Mammary epithelial cell (primary cell): ENCODE measurements around the gene PHF2.

ENCODE experiments used
- EZH2 ChIP-seq: IDR thresholded peaks from 2 replicates; pipeline ENCODE4 v1.6.1; 2012; ENCODE audit warnings: low read length, inconsistent platforms, borderline replicate concordance
- TF ChIP-seq, protein P1 (sequence below), 2 donors: IDR thresholded peaks in 1 of 2; conservative IDR thresholded peaks in 1 of 2; 2 replicates each; pipeline ENCODE4 v1.5.1; 2011 to 2012; ENCODE audit warnings: inconsistent platforms in 2 of 2, low read length in 2 of 2, mild to moderate bottlenecking in 2 of 2, control low read depth in 1 of 2, low read depth in 1 of 2; ENCODE audit not compliant: insufficient read depth in 1 of 2; ENCODE audit errors: extremely low read depth in 1 of 2

DNA sequence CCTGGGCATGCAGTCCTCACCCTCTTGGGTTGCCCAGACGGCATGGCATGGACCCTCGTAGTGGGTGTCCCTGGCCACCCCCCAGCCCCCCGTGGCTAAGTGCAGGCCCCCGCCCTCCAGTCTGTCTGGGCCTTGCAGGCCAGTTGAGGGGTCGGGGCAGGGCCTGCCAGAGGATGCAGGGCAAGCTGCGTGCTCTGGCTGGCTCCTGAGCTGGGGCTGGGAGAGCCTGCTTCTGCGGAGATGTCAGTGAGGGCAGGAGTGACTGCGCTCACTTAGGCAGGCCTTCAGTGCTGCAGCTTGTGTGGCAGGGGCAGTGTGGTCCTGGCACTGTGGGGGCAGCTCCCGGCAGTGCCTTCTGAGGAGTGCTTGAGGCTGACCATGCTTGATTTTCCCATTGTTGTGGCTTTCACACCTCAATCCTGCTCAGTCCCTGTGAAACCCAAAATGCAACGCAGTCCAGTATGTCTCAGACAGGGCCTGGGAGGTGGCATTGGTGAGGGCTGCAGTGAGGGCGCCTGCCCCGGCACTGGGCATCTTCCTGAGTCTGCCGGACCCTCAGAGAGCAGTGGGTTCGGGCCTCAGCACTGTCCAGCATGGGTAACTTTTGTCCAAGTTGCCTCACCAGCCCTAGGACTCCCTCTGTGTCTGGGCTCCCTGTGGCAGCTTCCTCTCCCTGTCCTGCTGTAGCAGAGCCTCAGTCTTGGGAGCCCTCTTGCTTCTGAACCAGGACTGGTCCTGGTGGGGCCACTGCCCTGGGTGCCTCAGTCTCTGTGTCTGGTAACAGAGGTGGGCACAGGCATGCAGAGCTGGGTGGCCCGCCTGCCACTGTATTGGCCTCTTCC, 93.0 kb downstream of the PHF2 start:
- TF ChIP-seq, protein P1, sequence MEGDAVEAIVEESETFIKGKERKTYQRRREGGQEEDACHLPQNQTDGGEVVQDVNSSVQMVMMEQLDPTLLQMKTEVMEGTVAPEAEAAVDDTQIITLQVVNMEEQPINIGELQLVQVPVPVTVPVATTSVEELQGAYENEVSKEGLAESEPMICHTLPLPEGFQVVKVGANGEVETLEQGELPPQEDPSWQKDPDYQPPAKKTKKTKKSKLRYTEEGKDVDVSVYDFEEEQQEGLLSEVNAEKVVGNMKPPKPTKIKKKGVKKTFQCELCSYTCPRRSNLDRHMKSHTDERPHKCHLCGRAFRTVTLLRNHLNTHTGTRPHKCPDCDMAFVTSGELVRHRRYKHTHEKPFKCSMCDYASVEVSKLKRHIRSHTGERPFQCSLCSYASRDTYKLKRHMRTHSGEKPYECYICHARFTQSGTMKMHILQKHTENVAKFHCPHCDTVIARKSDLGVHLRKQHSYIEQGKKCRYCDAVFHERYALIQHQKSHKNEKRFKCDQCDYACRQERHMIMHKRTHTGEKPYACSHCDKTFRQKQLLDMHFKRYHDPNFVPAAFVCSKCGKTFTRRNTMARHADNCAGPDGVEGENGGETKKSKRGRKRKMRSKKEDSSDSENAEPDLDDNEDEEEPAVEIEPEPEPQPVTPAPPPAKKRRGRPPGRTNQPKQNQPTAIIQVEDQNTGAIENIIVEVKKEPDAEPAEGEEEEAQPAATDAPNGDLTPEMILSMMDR (conservative IDR thresholded peaks at IDR 0.05 in 1 of 2, IDR thresholded peaks at IDR 0.05 in 1 of 2; ENCODE audit: extremely low read depth in 1 of 2, insufficient read depth in 1 of 2, low read depth in 1 of 2, low read length in 2 of 2), result no peak
- TF ChIP-seq EZH2, result no peak
